Measurements from ENCODE around the gene CBL.

Gene CBL

DNA sequence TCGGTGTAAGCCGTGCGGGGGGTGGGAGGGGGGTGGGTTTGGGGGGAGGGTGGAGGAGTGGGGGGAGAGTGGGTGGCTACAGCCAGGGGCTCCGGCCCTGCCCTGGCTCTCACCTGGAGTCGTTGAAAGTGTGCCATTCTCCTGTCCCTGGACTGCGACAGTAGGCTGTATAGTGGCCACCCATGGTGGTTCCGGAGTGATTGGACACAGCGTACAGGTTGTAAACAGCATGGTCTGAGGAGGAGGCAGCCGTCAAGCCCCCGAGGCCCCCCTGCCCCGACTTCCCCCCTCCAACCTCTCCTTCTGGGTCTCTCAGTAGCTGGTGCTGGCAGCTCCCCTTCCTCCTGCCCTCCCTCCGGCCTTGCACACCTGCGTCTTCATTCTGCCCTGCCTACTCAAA is 150.9 kb downstream of the CBL start:
- Histone ChIP-seq H3K27ac (peak overlapping the region in 7 of 21 experiments; percentile 39 to 78 (median 68)), H3K4me3 (peak overlapping the region in 6 of 7 experiments; percentile 22 to 49 (median 40))

Data from skin epidermis (tissue), 12 donors.